HepG2 (cell line): ENCODE results near the gene EGR4. TPM values are rescaled to one million over a fixed set of nuclear protein-coding genes. Genes with fewer than 3 reads are reported as not detected.

Experiments
- ATAC-seq: fragments of 200-7000 bp; cut with Tn5 transposase; 3 replicates; pipeline ENCODE4 v1.9.1; 2020; ENCODE audit warnings: mild to moderate bottlenecking, moderate library complexity
- BruUV-seq: library from RNA; stranded (reverse); fragments of 400-500 nt; replicated peaks from 2 replicates; lab custom pipeline; 2021; lab: Mats Ljungman, UMichigan
- CTCF ChIA-PET: fragments of 300-600 bp; formaldehyde crosslinking; extraction: SDS; loops from one replicate; lab custom pipeline; 2021; ENCODE audit warnings: low total read pairs, inconsistent platforms, low intra/inter-chr PET ratio; lab: Yijun Ruan, JAX
- POLR2A ChIA-PET: fragments of 350-600 bp; sonication (Branson Sonifier 250); formaldehyde crosslinking; loops from one replicate; lab custom pipeline; 2020; ENCODE audit warnings: antibody characterized with exemption, inconsistent platforms; lab: Yijun Ruan, JAX
- DNase-seq: peaks from one replicate; pipeline ENCODE4 v3.0.0-alpha.2; 2015; ENCODE audit warnings: low spot score
- FAIRE-seq: peaks from 3 replicates; lab custom pipeline; 2011; peaks lifted over from hg19 to GRCh38; lab: Jason Lieb, UNC
- H2AFZ ChIP-seq: one replicate; pipeline ENCODE4 v1.6.1; 2011; ENCODE audit warnings: low read length, inconsistent platforms
- H3K27ac ChIP-seq: fragments of 300-600 bp; 3 replicates; pipeline ENCODE4 v1.8.0; 2011; ENCODE audit warnings: mixed run types, mild to moderate bottlenecking, mixed read lengths, low read length, inconsistent platforms; ENCODE audit not compliant: insufficient read depth; ENCODE audit errors: extremely low read length
- H3K27me3 ChIP-seq, 2 experiments: fragments of 200-600 bp in 1 of 2; 2 replicates in 1 of 2; 3 replicates in 1 of 2; pipeline versions ENCODE4 v1.6.0 to v1.8.0; 2011; ENCODE audit warnings: low read length in 2 of 2, mild to moderate bottlenecking in 2 of 2, moderate library complexity in 2 of 2, inconsistent platforms in 1 of 2; ENCODE audit not compliant: insufficient read depth in 2 of 2, control insufficient read depth in 1 of 2
- H3K36me3 ChIP-seq, 2 experiments: fragments of 200-600 bp in 1 of 2; replicated peaks in 1 of 2; 2 replicates in 1 of 2; 3 replicates in 1 of 2; pipeline versions ENCODE4 v1.5.1 to v1.8.0; 2011; ENCODE audit warnings: low read length in 2 of 2, inconsistent platforms in 1 of 2; ENCODE audit not compliant: insufficient read depth in 2 of 2, control insufficient read depth in 1 of 2
- H3K4me1 ChIP-seq: 2 replicates; pipeline ENCODE4 v1.5.1; 2012; ENCODE audit warnings: low read length, inconsistent platforms; ENCODE audit not compliant: insufficient read depth
- H3K4me2 ChIP-seq: 2 replicates; pipeline ENCODE4 v1.6.0; 2011; ENCODE audit warnings: low read depth, low read length, inconsistent platforms
- H3K4me3 ChIP-seq, 3 experiments: fragments of 200-600 bp in 1 of 3; sonication (generic), shearing (Covaris generic) in 1 of 3; replicated peaks in 1 of 3; 2 replicates each; pipeline ENCODE4 v1.5.1; 2011 to 2016; ENCODE audit warnings: low read length in 3 of 3, inconsistent platforms in 2 of 3, low read depth in 2 of 3, mild to moderate bottlenecking in 2 of 3, control low read depth in 1 of 3, mixed read lengths in 1 of 3; ENCODE audit not compliant: insufficient read depth in 1 of 3
- H3K79me2 ChIP-seq: one replicate; pipeline ENCODE4 v1.6.1; 2011; ENCODE audit warnings: low read length, inconsistent platforms; ENCODE audit not compliant: insufficient read depth
- H3K9ac ChIP-seq: 2 replicates; pipeline ENCODE4 v1.6.0; 2011; ENCODE audit warnings: mild to moderate bottlenecking, low read depth, low read length, inconsistent platforms; ENCODE audit not compliant: insufficient read depth
- H3K9me3 ChIP-seq: 2 replicates; pipeline ENCODE4 v1.5.1; 2012; ENCODE audit warnings: mild to moderate bottlenecking, low read length
- H4K20me1 ChIP-seq: 2 replicates; pipeline ENCODE4 v1.6.0; 2011; ENCODE audit warnings: inconsistent platforms, mild to moderate bottlenecking, low read length, moderate library complexity; ENCODE audit not compliant: insufficient read depth
- AKAP8 ChIP-seq: sonication (generic); formaldehyde crosslinking; IDR thresholded peaks from 2 replicates; pipeline ENCODE4 v1.5.1; 2020; ENCODE audit warnings: mild to moderate bottlenecking, missing genetic modification reagents
- CCDC6 ChIP-seq: sonication (generic); formaldehyde crosslinking; IDR thresholded peaks from 2 replicates; pipeline ENCODE4 v1.8.1; 2022; ENCODE audit warnings: mild to moderate bottlenecking, missing genetic modification reagents, moderate library complexity
- DR1 ChIP-seq: sonication (generic); formaldehyde crosslinking; IDR thresholded peaks from 2 replicates; pipeline ENCODE4 v1.8.0; 2021; ENCODE audit warnings: mild to moderate bottlenecking, missing genetic modification reagents, inconsistent platforms
- ERF ChIP-seq: IDR thresholded peaks from 2 replicates; pipeline ENCODE4 v1.6.1; 2018; ENCODE audit warnings: missing biosample characterization, missing genetic modification reagents
- GTF3A ChIP-seq: sonication (generic); formaldehyde crosslinking; conservative IDR thresholded peaks from 2 replicates; pipeline ENCODE4 v1.4.0; 2020; ENCODE audit warnings: mild to moderate bottlenecking, missing genetic modification reagents
- HOXA7 ChIP-seq: sonication (generic); formaldehyde crosslinking; IDR thresholded peaks from 2 replicates; pipeline ENCODE4 v1.8.1; 2022; ENCODE audit warnings: mild to moderate bottlenecking, missing genetic modification reagents, moderate library complexity
- KDM5B ChIP-seq: sonication (generic); formaldehyde crosslinking; IDR thresholded peaks from 2 replicates; pipeline ENCODE4 v1.4.0; 2020; ENCODE audit warnings: missing genetic modification reagents, mild to moderate bottlenecking, borderline replicate concordance
- POGZ ChIP-seq: sonication (generic); formaldehyde crosslinking; IDR thresholded peaks from 2 replicates; pipeline ENCODE4 v1.4.0; 2020; ENCODE audit warnings: mild to moderate bottlenecking, missing genetic modification reagents
- SATB2 ChIP-seq: sonication (generic); formaldehyde crosslinking; IDR thresholded peaks from 2 replicates; pipeline ENCODE4 v1.5.0; 2020; ENCODE audit warnings: missing genetic modification reagents
- SMARCE1 ChIP-seq: fragments of 450-650 bp; IDR thresholded peaks from 2 replicates; pipeline ENCODE4 v1.6.1; 2017; ENCODE audit warnings: borderline replicate concordance
- SMYD3 ChIP-seq: sonication (generic); formaldehyde crosslinking; IDR thresholded peaks from 2 replicates; pipeline ENCODE4 v1.8.1; 2023; ENCODE audit warnings: mild to moderate bottlenecking, missing genetic modification reagents
- TCF7 ChIP-seq: sonication (generic); IDR thresholded peaks from 2 replicates; pipeline ENCODE4 v1.6.1; 2016; ENCODE audit warnings: antibody characterized with exemption, low read depth
- ZC3H13 ChIP-seq: sonication (generic); formaldehyde crosslinking; IDR thresholded peaks from 2 replicates; pipeline ENCODE4 v1.8.1; 2023; ENCODE audit warnings: mild to moderate bottlenecking, missing genetic modification reagents, moderate library complexity
- ZMYM3 ChIP-seq: sonication (generic); formaldehyde crosslinking; IDR thresholded peaks from 2 replicates; pipeline ENCODE4 v1.5.1; 2020; ENCODE audit warnings: mild to moderate bottlenecking, missing genetic modification reagents
- ZNF256 ChIP-seq: sonication (generic); formaldehyde crosslinking; conservative IDR thresholded peaks from 2 replicates; pipeline ENCODE4 v1.4.0; 2020; ENCODE audit warnings: missing genetic modification reagents
- ZNF30 ChIP-seq: sonication (generic); formaldehyde crosslinking; IDR thresholded peaks from 2 replicates; pipeline ENCODE4 v1.5.0; 2020; ENCODE audit warnings: mild to moderate bottlenecking, missing genetic modification reagents
- ZNF670 ChIP-seq: sonication (generic); formaldehyde crosslinking; IDR thresholded peaks from 2 replicates; pipeline ENCODE4 v1.8.0; 2022; ENCODE audit warnings: mild to moderate bottlenecking, missing genetic modification reagents, borderline replicate concordance
- ZNF672 ChIP-seq: sonication (generic); formaldehyde crosslinking; IDR thresholded peaks from 2 replicates; pipeline ENCODE4 v1.8.1; 2022; ENCODE audit warnings: missing genetic modification reagents
- ZNF775 ChIP-seq: sonication (generic); formaldehyde crosslinking; IDR thresholded peaks from 2 replicates; pipeline ENCODE4 v1.4.0; 2020; ENCODE audit warnings: missing genetic modification reagents, mild to moderate bottlenecking, moderate library complexity, borderline replicate concordance
- in situ Hi-C: cut with HindIII; loops from 2 replicates; pipeline ENCODE4 v1.10.0; 2017; ENCODE audit warnings: low pct_unique_long_range_greater_than_20kb; ENCODE audit not compliant: extremely low pct_ligation_motif_present
- intact Hi-C: fragments of 100-400 bp; cut with micrococcal nuclease; formaldehyde crosslinking; loops from one replicate; pipeline ENCODE4 v1.10.0; 2022; ENCODE audit not compliant: unreplicated experiment
- polyA plus RNA-seq, 8 experiments: library from polyadenylated mRNA; depleted of rRNA in 3 of 8; stranded (reverse) in 7 of 8; unstranded in 1 of 8; fragments of >200 nt; fragmentation: Illumina TruSeq in 4 of 8; extraction: Trizol in 4 of 8; gene quantifications; 2 replicates each; pipeline versions ENCODE4 v1.2.1 to v1.2.3, GENCODE V29; 2011 to 2016; ENCODE audit warnings: low read depth in 4 of 8, missing spikeins in 1 of 8, mixed read lengths in 1 of 8; ENCODE audit not compliant: insufficient read depth in 1 of 8
- total RNA-seq, 5 experiments: library from RNA; depleted of rRNA; stranded (reverse); fragments of >200 nt; fragmentation: Illumina TruSeq; extraction: Trizol; gene quantifications; 2 replicates each; pipeline ENCODE4 v1.2.3, GENCODE V29; 2016; ENCODE audit warnings: low read depth in 1 of 5
- TF ChIP-seq, protein P1 (sequence below): sonication (generic); formaldehyde crosslinking; IDR thresholded peaks from 2 replicates; pipeline ENCODE4 v1.5.0; 2020; ENCODE audit warnings: mild to moderate bottlenecking, missing genetic modification reagents, moderate library complexity
- TF ChIP-seq, protein P2 (sequence below): sonication (generic); formaldehyde crosslinking; IDR thresholded peaks from 2 replicates; pipeline ENCODE4 v1.4.0; 2020; ENCODE audit warnings: missing genetic modification reagents, borderline replicate concordance

EGR4 gene
- total and polyA plus RNA-seq, 2 of the 13 experiments (the other 11 are each of a cell fraction or from before 2014, with no cell fraction given): not detected

DNA sequence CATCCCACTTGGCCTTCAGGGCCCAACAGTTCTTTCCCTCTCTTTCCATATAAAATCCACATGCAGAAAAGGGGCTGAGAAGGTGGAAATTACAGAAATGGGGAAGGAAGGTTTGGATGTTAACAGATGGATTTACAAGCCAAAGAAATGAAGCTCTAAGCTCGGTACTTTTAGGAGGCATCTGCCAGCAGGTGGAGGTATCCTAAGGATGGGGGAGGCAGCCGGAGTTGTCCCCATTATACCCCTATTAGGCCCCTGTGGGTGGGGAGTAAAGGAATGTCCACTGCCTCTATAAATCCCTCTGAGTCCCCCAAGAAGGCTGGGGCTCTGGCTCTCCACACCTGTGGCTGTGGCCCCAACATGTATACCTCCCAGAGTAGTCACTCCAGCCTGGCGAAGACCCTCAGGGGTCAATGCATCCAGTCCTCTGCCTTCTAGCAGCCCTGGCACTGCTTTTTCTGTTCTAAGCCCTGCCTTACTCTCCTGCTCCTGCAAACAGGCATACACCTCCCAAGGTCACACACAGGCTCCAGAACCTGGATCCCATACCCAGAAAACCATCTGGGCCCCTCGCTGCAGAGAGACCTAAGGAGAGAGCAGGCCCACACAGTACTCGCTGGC lies 10.3 kb downstream of the EGR4 start (continued):
- TF ChIP-seq, protein P1, sequence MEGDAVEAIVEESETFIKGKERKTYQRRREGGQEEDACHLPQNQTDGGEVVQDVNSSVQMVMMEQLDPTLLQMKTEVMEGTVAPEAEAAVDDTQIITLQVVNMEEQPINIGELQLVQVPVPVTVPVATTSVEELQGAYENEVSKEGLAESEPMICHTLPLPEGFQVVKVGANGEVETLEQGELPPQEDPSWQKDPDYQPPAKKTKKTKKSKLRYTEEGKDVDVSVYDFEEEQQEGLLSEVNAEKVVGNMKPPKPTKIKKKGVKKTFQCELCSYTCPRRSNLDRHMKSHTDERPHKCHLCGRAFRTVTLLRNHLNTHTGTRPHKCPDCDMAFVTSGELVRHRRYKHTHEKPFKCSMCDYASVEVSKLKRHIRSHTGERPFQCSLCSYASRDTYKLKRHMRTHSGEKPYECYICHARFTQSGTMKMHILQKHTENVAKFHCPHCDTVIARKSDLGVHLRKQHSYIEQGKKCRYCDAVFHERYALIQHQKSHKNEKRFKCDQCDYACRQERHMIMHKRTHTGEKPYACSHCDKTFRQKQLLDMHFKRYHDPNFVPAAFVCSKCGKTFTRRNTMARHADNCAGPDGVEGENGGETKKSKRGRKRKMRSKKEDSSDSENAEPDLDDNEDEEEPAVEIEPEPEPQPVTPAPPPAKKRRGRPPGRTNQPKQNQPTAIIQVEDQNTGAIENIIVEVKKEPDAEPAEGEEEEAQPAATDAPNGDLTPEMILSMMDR (CRISPR knock-in tag): peak; percentile 31; the same call in 1 of the 2 replicates
- TF ChIP-seq SATB2 (CRISPR knock-in tag) (no peak), CCDC6 (CRISPR knock-in tag) (peak; percentile 47; the same call in 1 of the 2 replicates), ZMYM3 (CRISPR knock-in tag) (peak; percentile 38; the same call in 1 of the 2 replicates), KDM5B (CRISPR knock-in tag) (no peak), POGZ (no peak), ZNF672 (peak; percentile 82; the same call in 1 of the 2 replicates), SMARCE1 (no peak), TCF7 (0 out of 2 replicates have a peak, but pooled peaks have one; percentile 6), ERF (CRISPR knock-in tag) (no peak), ZNF30 (CRISPR knock-in tag) (no peak), SMYD3 (CRISPR knock-in tag) (no peak), ZNF256 (no peak)

DNA sequence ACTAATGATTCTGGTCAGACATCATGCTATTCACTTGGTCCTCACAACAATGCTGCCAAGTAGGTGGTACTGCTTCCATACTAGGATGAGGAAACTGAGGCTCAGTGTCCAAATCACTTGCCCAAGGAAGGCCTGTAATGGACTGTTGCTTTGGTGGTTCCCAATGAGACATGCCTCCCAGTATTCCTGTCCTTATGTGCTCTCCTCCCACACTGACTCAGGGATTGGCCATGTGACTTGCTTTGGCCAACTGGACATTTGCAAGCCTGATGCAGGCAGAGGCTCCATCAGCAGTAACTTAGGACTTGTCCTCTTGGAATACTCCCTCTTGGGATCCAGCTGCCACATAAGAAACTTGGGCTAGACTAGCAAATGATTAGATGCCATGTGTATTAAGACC lies 12.1 kb downstream of the EGR4 start:
- FAIRE-seq (no peak), DNase-seq (no peak), ATAC-seq (no peak)
- Histone ChIP-seq H3K27ac (no peak overlapping the region), H4K20me1 (no peaks in the 10 kb centered on the region), H3K4me2 (no peak overlapping the region), H3K79me2 (peaks cover 8% of the 10 kb centered on the region), H3K9me3 (no peaks in the 10 kb centered on the region), H3K27me3 (no peaks in the 10 kb centered on the region; a peak in 1 of 5 replicates), H3K4me1 (peaks cover 25% of the 10 kb centered on the region), H3K9ac (no peak overlapping the region), H3K4me3 (no peak overlapping the region), H2AFZ (no peak overlapping the region), H3K36me3 (no peaks in the 10 kb centered on the region; a peak in 2 of 5 replicates)
- intact Hi-C loops (loop anchor here (5.0 kb wide), 1 partner anchor 49 kb away; the partner anchor contains the start of genes CCT7 and PRADC1), in situ Hi-C loops (no loop called here)
- no TSS peak for BruUV-seq
- ChIA-PET CTCF (no interaction called here), POLR2A (interaction anchor here (1.1 kb wide), 1 partner anchor 47 kb away, joined by 3 read pairs; the partner anchor contains the start of gene CCT7)
- TF ChIP-seq, protein P2, sequence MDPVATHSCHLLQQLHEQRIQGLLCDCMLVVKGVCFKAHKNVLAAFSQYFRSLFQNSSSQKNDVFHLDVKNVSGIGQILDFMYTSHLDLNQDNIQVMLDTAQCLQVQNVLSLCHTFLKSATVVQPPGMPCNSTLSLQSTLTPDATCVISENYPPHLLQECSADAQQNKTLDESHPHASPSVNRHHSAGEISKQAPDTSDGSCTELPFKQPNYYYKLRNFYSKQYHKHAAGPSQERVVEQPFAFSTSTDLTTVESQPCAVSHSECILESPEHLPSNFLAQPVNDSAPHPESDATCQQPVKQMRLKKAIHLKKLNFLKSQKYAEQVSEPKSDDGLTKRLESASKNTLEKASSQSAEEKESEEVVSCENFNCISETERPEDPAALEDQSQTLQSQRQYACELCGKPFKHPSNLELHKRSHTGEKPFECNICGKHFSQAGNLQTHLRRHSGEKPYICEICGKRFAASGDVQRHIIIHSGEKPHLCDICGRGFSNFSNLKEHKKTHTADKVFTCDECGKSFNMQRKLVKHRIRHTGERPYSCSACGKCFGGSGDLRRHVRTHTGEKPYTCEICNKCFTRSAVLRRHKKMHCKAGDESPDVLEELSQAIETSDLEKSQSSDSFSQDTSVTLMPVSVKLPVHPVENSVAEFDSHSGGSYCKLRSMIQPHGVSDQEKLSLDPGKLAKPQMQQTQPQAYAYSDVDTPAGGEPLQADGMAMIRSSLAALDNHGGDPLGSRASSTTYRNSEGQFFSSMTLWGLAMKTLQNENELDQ (CRISPR knock-in tag): no peak
- TF ChIP-seq ZNF670 (CRISPR knock-in tag) (no peak), HOXA7 (CRISPR knock-in tag) (no peak), GTF3A (CRISPR knock-in tag) (no peak), ZNF775 (CRISPR knock-in tag) (no peak), AKAP8 (no peak), DR1 (no peak), ZC3H13 (CRISPR knock-in tag) (no peak)
